Naive thymus-derived CD4-positive, alpha-beta T cell (primary cell): ENCODE measurements around the gene PTPRK. TPM values are rescaled to one million over a fixed set of nuclear protein-coding genes. Genes with fewer than 3 reads are reported as not detected.
A peak's percentile ranks its signal among the peaks of the same experiment; 100 is the strongest.

Experiments
- ATAC-seq: fragments of 150-1000 bp; cut with Tn5 transposase; 2 replicates; pipeline ENCODE4 v1.10.0; 2021; ENCODE audit warnings: mild to moderate bottlenecking, moderate library complexity
- CTCF ChIA-PET: fragments of 350-600 bp; sonication (Branson Sonifier 250); formaldehyde crosslinking; loops from one replicate; lab custom pipeline; 2021; ENCODE audit warnings: antibody characterized with exemption; lab: Charles Lee
- POLR2A ChIA-PET: fragments of 350-600 bp; sonication (Branson Sonifier 250); formaldehyde crosslinking; loops from one replicate; lab custom pipeline; 2021; ENCODE audit warnings: antibody characterized with exemption, inconsistent platforms; lab: Charles Lee
- DNase-seq, 9 donors: peaks; one replicate each; pipeline versions ENCODE4 v3.0.0 to v3.0.0-alpha.2; 2020 to 2022; ENCODE audit warnings: mixed read lengths in 1 of 9
- H3K27ac ChIP-seq: one replicate; pipeline ENCODE4 v1.7.0; 2013; ENCODE audit warnings: mild to moderate bottlenecking, low read depth, low read length, moderate library complexity
- H3K27me3 ChIP-seq, 2 donors: one replicate each; pipeline ENCODE4 v1.7.0; 2013; ENCODE audit warnings: low read length in 2 of 2, mild to moderate bottlenecking in 2 of 2, moderate library complexity in 2 of 2; ENCODE audit not compliant: control insufficient read depth in 2 of 2, insufficient read depth in 2 of 2
- H3K36me3 ChIP-seq, 3 experiments: 1 replicate in 2 of 3; 2 replicates in 1 of 3; pipeline ENCODE4 v1.7.0; 2013; ENCODE audit warnings: low read length in 3 of 3, mild to moderate bottlenecking in 3 of 3, moderate library complexity in 1 of 3; ENCODE audit not compliant: insufficient read depth in 3 of 3, control insufficient read depth in 2 of 3
- H3K4me1 ChIP-seq, 2 donors: one replicate each; pipeline ENCODE4 v1.7.0; 2013; ENCODE audit warnings: low read length in 2 of 2, mild to moderate bottlenecking in 2 of 2, moderate library complexity in 1 of 2; ENCODE audit not compliant: control insufficient read depth in 2 of 2, insufficient read depth in 2 of 2
- H3K4me3 ChIP-seq: 2 replicates; pipeline ENCODE4 v1.7.0; 2013; ENCODE audit warnings: mild to moderate bottlenecking, low read length
- H3K9me3 ChIP-seq, 3 experiments: 1 replicate in 2 of 3; 2 replicates in 1 of 3; pipeline ENCODE4 v1.7.0; 2013; ENCODE audit warnings: low read length in 3 of 3; ENCODE audit not compliant: control insufficient read depth in 2 of 3
- H3K27ac Mint-ChIP-seq, 9 donors: one replicate each; pipeline ENCODE4 v1.8.0; 2020 to 2022; ENCODE audit warnings: mixed read lengths in 9 of 9, mild to moderate bottlenecking in 8 of 9, moderate library complexity in 5 of 9, inconsistent platforms in 2 of 9
- H3K27me3 Mint-ChIP-seq, 5 donors: one replicate each; pipeline ENCODE4 v1.8.0; 2021 to 2022; ENCODE audit warnings: mixed read lengths in 5 of 5, mild to moderate bottlenecking in 1 of 5
- H3K36me3 Mint-ChIP-seq, 5 donors: one replicate each; pipeline ENCODE4 v1.8.0; 2020 to 2022; ENCODE audit warnings: mixed read lengths in 5 of 5, mild to moderate bottlenecking in 3 of 5, inconsistent platforms in 1 of 5
- H3K4me1 Mint-ChIP-seq, 7 donors: one replicate each; pipeline ENCODE4 v1.8.0; 2020 to 2022; ENCODE audit warnings: mixed read lengths in 7 of 7, mild to moderate bottlenecking in 3 of 7, inconsistent platforms in 1 of 7
- H3K4me3 Mint-ChIP-seq, 10 donors: one replicate each; pipeline ENCODE4 v1.8.0; 2020 to 2022; ENCODE audit warnings: mild to moderate bottlenecking in 10 of 10, mixed read lengths in 10 of 10, moderate library complexity in 6 of 10, inconsistent platforms in 2 of 10
- H3K9me3 Mint-ChIP-seq, 11 donors: one replicate each; pipeline ENCODE4 v1.8.0; 2020 to 2022; ENCODE audit warnings: mixed read lengths in 11 of 11, mild to moderate bottlenecking in 4 of 11, inconsistent platforms in 1 of 11, moderate library complexity in 1 of 11
- intact Hi-C, 2 donors: fragments of 100-400 bp; cut with micrococcal nuclease; formaldehyde crosslinking; loops; one replicate each; pipeline ENCODE4 v1.15.1; 2023
- polyA plus RNA-seq, 2 donors: library from polyadenylated mRNA; unstranded; fragments of 300-500 nt; fragmentation: Illumina TruSeq; gene quantifications; one replicate each; pipeline ENCODE4 v1.2.3, GENCODE V29; 2021
- total RNA-seq, 6 experiments: library from RNA in 5 of 6; stranded (reverse) in 5 of 6; gene quantifications; 1 replicate in 5 of 6; 2 replicates in 1 of 6; pipeline ENCODE4 v1.2.3 and lab custom pipeline; 2021 to 2026

Gene PTPRK
- total and polyA plus RNA-seq, 7 experiments from 2014 or later, result 1.3 to 6.5 (median 2.3) TPM

- Mint-ChIP-seq H3K4me1 (peaks cover 5 to 17% (median 6%) of the 10 kb centered on the region in 7 donors), H3K4me3 (peak overlapping the region in 1 of 10 donors; percentile 11), H3K36me3 (peaks cover 0 to 17% (median 0%) of the 10 kb centered on the region in 5 donors), H3K27me3 (no peaks in the 10 kb centered on the region), H3K9me3 (peaks cover 0 to 12% (median 0%) of the 10 kb centered on the region in 11 donors), H3K27ac (no peak overlapping the region)
- Histone ChIP-seq H3K4me1 (no peaks in the 10 kb centered on the region), H3K27me3 (no peaks in the 10 kb centered on the region), H3K4me3 (no peak overlapping the region), H3K9me3 (no peaks in the 10 kb centered on the region), H3K27ac (no peak overlapping the region), H3K36me3 (no peaks in the 10 kb centered on the region)
- no peak for ATAC-seq
- intact Hi-C loops, result no loop called here
- DNase-seq, result no peak
- ChIA-PET CTCF (no interaction called here), POLR2A (no interaction called here)
Observed at GRCh38 chr6:128311944-128312570, 208.3 kb downstream of the PTPRK start.

- H3K36me3 Mint-ChIP-seq, result peaks cover 0 to 19% (median 0%) of the 10 kb centered on the region in 5 donors
- no peaks in the 10 kb centered on the region for H3K9me3 ChIP-seq
- intact Hi-C loops, result no loop called here
- peaks cover 0 to 2% (median 0%) of the 10 kb centered on the region in 5 donors for H3K27me3 Mint-ChIP-seq
- ChIA-PET POLR2A (no interaction called here), CTCF (no interaction called here)
- ATAC-seq, result no peak
- H3K4me3 ChIP-seq, result no peak overlapping the region
- H3K27ac Mint-ChIP-seq, result no peak overlapping the region
- no peak overlapping the region for H3K4me3 Mint-ChIP-seq
- no peak overlapping the region for H3K27ac ChIP-seq
- peaks cover 5 to 17% (median 6%) of the 10 kb centered on the region in 7 donors for H3K4me1 Mint-ChIP-seq
- H3K9me3 Mint-ChIP-seq, result peaks cover 0 to 12% (median 0%) of the 10 kb centered on the region in 11 donors
- H3K36me3 ChIP-seq, result no peaks in the 10 kb centered on the region
- no peak for DNase-seq
- no peaks in the 10 kb centered on the region for H3K4me1 ChIP-seq
- no peaks in the 10 kb centered on the region for H3K27me3 ChIP-seq
Observed at GRCh38 chr6:128310451-128310850, 209.9 kb downstream of the PTPRK start.

- no peaks in the 10 kb centered on the region for H3K27me3 ChIP-seq
- POLR2A ChIA-PET, result no interaction called here
- Mint-ChIP-seq H3K36me3 (peaks cover 0 to 17% (median 0%) of the 10 kb centered on the region in 5 donors), H3K27ac (no peak overlapping the region), H3K27me3 (peaks cover 0 to 4% (median 0%) of the 10 kb centered on the region in 5 donors), H3K4me1 (peaks cover 5 to 18% (median 11%) of the 10 kb centered on the region in 7 donors), H3K4me3 (no peak overlapping the region), H3K9me3 (peaks cover 0 to 15% (median 0%) of the 10 kb centered on the region in 11 donors)
- no peak overlapping the region for H3K27ac ChIP-seq
- no peaks in the 10 kb centered on the region for H3K9me3 ChIP-seq
- CTCF ChIA-PET, result no interaction called here
- intact Hi-C loops, result no loop called here
- ATAC-seq (no peak), DNase-seq (no peak)
- H3K4me3 ChIP-seq, result no peak overlapping the region
- no peaks in the 10 kb centered on the region for H3K4me1 ChIP-seq
- H3K36me3 ChIP-seq, result no peaks in the 10 kb centered on the region
Observed at GRCh38 chr6:128307671-128308070, 212.7 kb downstream of the PTPRK start.

GRCh38 chr6:128305976-128306375 lies 214.4 kb downstream of the PTPRK start:
- Histone ChIP-seq H3K9me3 (no peaks in the 10 kb centered on the region), H3K36me3 (no peaks in the 10 kb centered on the region), H3K4me1 (no peaks in the 10 kb centered on the region), H3K27ac (no peak overlapping the region), H3K27me3 (no peaks in the 10 kb centered on the region), H3K4me3 (no peak overlapping the region)
- intact Hi-C loops, result no loop called here
- ChIA-PET CTCF (no interaction called here), POLR2A (interaction anchor here (0.6 kb wide), 1 partner anchor 80 kb away, joined by 3 read pairs; no protein-coding TSS in a partner anchor)
- DNase-seq (no peak), ATAC-seq (no peak)
- peaks cover 2 to 15% (median 10%) of the 10 kb centered on the region in 7 donors for H3K4me1 Mint-ChIP-seq
- H3K9me3 Mint-ChIP-seq, result peaks cover 0 to 13% (median 0%) of the 10 kb centered on the region in 11 donors
- peaks cover 0 to 4% (median 0%) of the 10 kb centered on the region in 5 donors for H3K27me3 Mint-ChIP-seq
- no peak overlapping the region for H3K27ac Mint-ChIP-seq
- no peak overlapping the region for H3K4me3 Mint-ChIP-seq
- H3K36me3 Mint-ChIP-seq, result peaks cover 0 to 12% (median 0%) of the 10 kb centered on the region in 5 donors

- no peak for DNase-seq
- H3K9me3 ChIP-seq, result no peaks in the 10 kb centered on the region
- Mint-ChIP-seq H3K27me3 (peaks cover 0 to 4% (median 0%) of the 10 kb centered on the region in 5 donors), H3K36me3 (peaks cover 0 to 10% (median 0%) of the 10 kb centered on the region in 5 donors), H3K27ac (no peak overlapping the region), H3K4me1 (peaks cover 2 to 15% (median 10%) of the 10 kb centered on the region in 7 donors), H3K9me3 (peaks cover 0 to 10% (median 0%) of the 10 kb centered on the region in 11 donors), H3K4me3 (no peak overlapping the region)
- CTCF ChIA-PET, result interaction anchor here (0.7 kb wide), 1 partner anchor 20 kb away, joined by 4 read pairs; no protein-coding TSS in a partner anchor
- intact Hi-C loops, result no loop called here
- no peaks in the 10 kb centered on the region for H3K4me1 ChIP-seq
- no peak for ATAC-seq
- H3K36me3 ChIP-seq, result no peaks in the 10 kb centered on the region
- no peaks in the 10 kb centered on the region for H3K27me3 ChIP-seq
- no peak overlapping the region for H3K4me3 ChIP-seq
- H3K27ac ChIP-seq, result no peak overlapping the region
- POLR2A ChIA-PET, result no interaction called here
Observed at GRCh38 chr6:128305228-128305627, 215.2 kb downstream of the PTPRK start.

GRCh38 chr6:128303870-128304269 lies 216.5 kb downstream of the PTPRK start:
- ATAC-seq (no peak), DNase-seq (no peak)
- no peak overlapping the region for H3K4me3 Mint-ChIP-seq
- H3K9me3 ChIP-seq, result no peaks in the 10 kb centered on the region
- H3K27ac ChIP-seq, result no peak overlapping the region
- no peaks in the 10 kb centered on the region for H3K27me3 ChIP-seq
- H3K27ac Mint-ChIP-seq, result no peak overlapping the region
- ChIA-PET POLR2A (no interaction called here), CTCF (no interaction called here)
- H3K4me1 Mint-ChIP-seq, result peaks cover 0 to 15% (median 9%) of the 10 kb centered on the region in 7 donors
- peaks cover 0 to 10% (median 3%) of the 10 kb centered on the region in 11 donors for H3K9me3 Mint-ChIP-seq
- no peaks in the 10 kb centered on the region for H3K36me3 ChIP-seq
- intact Hi-C loops, result no loop called here
- no peak overlapping the region for H3K4me3 ChIP-seq
- no peaks in the 10 kb centered on the region for H3K4me1 ChIP-seq
- peaks cover 0 to 4% (median 0%) of the 10 kb centered on the region in 5 donors for H3K27me3 Mint-ChIP-seq
- H3K36me3 Mint-ChIP-seq, result peaks cover 0 to 7% (median 0%) of the 10 kb centered on the region in 5 donors
